Measurements from ENCODE around the gene ENOX2.

Gene ENOX2

GRCh38 chrX:130647468-130647867, 255.5 kb downstream of the ENOX2 start:
- no peak for FAIRE-seq
- no peak for DNase-seq (ENCODE audit: insufficient read length, low spot score)
- TF ChIP-seq PAX5 (IDR thresholded peaks at IDR 0.05; ENCODE audit: insufficient read depth, low read length, severe bottlenecking) (no peak), POLR2A (IDR thresholded peaks at IDR 0.05; ENCODE audit: low read depth, low read length) (no peak), TAF1 (IDR thresholded peaks at IDR 0.05; ENCODE audit: low read depth, low read length) (no peak), POU2F2 (IDR thresholded peaks at IDR 0.05; ENCODE audit: low read depth, low read length) (no peak)

GRCh38 chrX:130645955-130646583, 256.9 kb downstream of the ENOX2 start:
- no peak for FAIRE-seq
- no peak for DNase-seq (ENCODE audit: insufficient read length, low spot score)
- no peak for TF ChIP-seq POLR2AphosphoS5 (IDR thresholded peaks at IDR 0.05; ENCODE audit: low read depth, low read length)
- TF ChIP-seq TAF1 (IDR thresholded peaks at IDR 0.05; ENCODE audit: low read depth, low read length) = no peak

- TF ChIP-seq SPI1 (IDR thresholded peaks at IDR 0.05; ENCODE audit: low read depth, low read length) = no peak
- no peak for TF ChIP-seq POU2F2 (IDR thresholded peaks at IDR 0.05; ENCODE audit: low read depth, low read length)
- TF ChIP-seq TAF1 (IDR thresholded peaks at IDR 0.05; ENCODE audit: low read depth, low read length) = no peak
- TF ChIP-seq POLR2A (IDR thresholded peaks at IDR 0.05; ENCODE audit: low read depth, low read length) = no peak
- no peak for TF ChIP-seq PAX5 (IDR thresholded peaks at IDR 0.05; ENCODE audit: insufficient read depth, low read length, severe bottlenecking)
- TF ChIP-seq POLR2AphosphoS5 (IDR thresholded peaks at IDR 0.05; ENCODE audit: low read depth, low read length) = no peak
- DNase-seq (ENCODE audit: insufficient read length, low spot score) (no peak), FAIRE-seq (no peak)
Measured at GRCh38 chrX:130637591-130637990, 265.4 kb downstream of the ENOX2 start.

- DNase-seq (ENCODE audit: insufficient read length, low spot score) (no peak), FAIRE-seq (no peak)
- TF ChIP-seq PAX5 (IDR thresholded peaks at IDR 0.05; ENCODE audit: insufficient read depth, low read length, severe bottlenecking) = no peak
- no peak for TF ChIP-seq POLR2AphosphoS5 (IDR thresholded peaks at IDR 0.05; ENCODE audit: low read depth, low read length)
- TF ChIP-seq POLR2A (IDR thresholded peaks at IDR 0.05; ENCODE audit: low read depth, low read length) = no peak
- TF ChIP-seq TAF1 (IDR thresholded peaks at IDR 0.05; ENCODE audit: low read depth, low read length) = no peak
- TF ChIP-seq SPI1 (IDR thresholded peaks at IDR 0.05; ENCODE audit: low read depth, low read length) = no peak
- TF ChIP-seq POU2F2 (IDR thresholded peaks at IDR 0.05; ENCODE audit: low read depth, low read length) = no peak
Measured at GRCh38 chrX:130636277-130636676, 266.7 kb downstream of the ENOX2 start.

- no peak for TF ChIP-seq SPI1 (IDR thresholded peaks at IDR 0.05; ENCODE audit: low read depth, low read length)
- FAIRE-seq (no peak), DNase-seq (ENCODE audit: insufficient read length, low spot score) (no peak)
Measured at GRCh38 chrX:130631011-130631410, 272.0 kb downstream of the ENOX2 start.

- FAIRE-seq (no peak), DNase-seq (ENCODE audit: insufficient read length, low spot score) (no peak)
- no peak for TF ChIP-seq SPI1 (IDR thresholded peaks at IDR 0.05; ENCODE audit: low read depth, low read length)
- no peak for TF ChIP-seq POLR2A (IDR thresholded peaks at IDR 0.05; ENCODE audit: low read depth, low read length)
- TF ChIP-seq POLR2AphosphoS5 (IDR thresholded peaks at IDR 0.05; ENCODE audit: low read depth, low read length) = no peak
- no peak for TF ChIP-seq POU2F2 (IDR thresholded peaks at IDR 0.05; ENCODE audit: low read depth, low read length)
- no peak for TF ChIP-seq PAX5 (IDR thresholded peaks at IDR 0.05; ENCODE audit: insufficient read depth, low read length, severe bottlenecking)
Measured at GRCh38 chrX:130628516-130628915, 274.5 kb downstream of the ENOX2 start.

GRCh38 chrX:130626521-130626920, 276.5 kb downstream of the ENOX2 start:
- FAIRE-seq (no peak), DNase-seq (ENCODE audit: insufficient read length, low spot score) (no peak)
- TF ChIP-seq POLR2A (IDR thresholded peaks at IDR 0.05; ENCODE audit: low read depth, low read length) = no peak
- no peak for TF ChIP-seq PAX5 (IDR thresholded peaks at IDR 0.05; ENCODE audit: insufficient read depth, low read length, severe bottlenecking)
- TF ChIP-seq SPI1 (IDR thresholded peaks at IDR 0.05; ENCODE audit: low read depth, low read length) = no peak
- TF ChIP-seq POLR2AphosphoS5 (IDR thresholded peaks at IDR 0.05; ENCODE audit: low read depth, low read length) = no peak
- TF ChIP-seq TAF1 (IDR thresholded peaks at IDR 0.05; ENCODE audit: low read depth, low read length) = no peak
- no peak for TF ChIP-seq POU2F2 (IDR thresholded peaks at IDR 0.05; ENCODE audit: low read depth, low read length)

GRCh38 chrX:130625386-130625785, 277.6 kb downstream of the ENOX2 start:
- no peak for TF ChIP-seq SPI1 (IDR thresholded peaks at IDR 0.05; ENCODE audit: low read depth, low read length)
- TF ChIP-seq PAX5 (IDR thresholded peaks at IDR 0.05; ENCODE audit: insufficient read depth, low read length, severe bottlenecking) = no peak
- TF ChIP-seq POU2F2 (IDR thresholded peaks at IDR 0.05; ENCODE audit: low read depth, low read length) = no peak
- TF ChIP-seq POLR2AphosphoS5 (IDR thresholded peaks at IDR 0.05; ENCODE audit: low read depth, low read length) = no peak
- TF ChIP-seq TAF1 (IDR thresholded peaks at IDR 0.05; ENCODE audit: low read depth, low read length) = no peak
- TF ChIP-seq POLR2A (IDR thresholded peaks at IDR 0.05; ENCODE audit: low read depth, low read length) = no peak
- FAIRE-seq (no peak), DNase-seq (ENCODE audit: insufficient read length, low spot score) (no peak)

- DNase-seq (ENCODE audit: insufficient read length, low spot score) = no peak
- FAIRE-seq = no peak
- TF ChIP-seq SPI1 (IDR thresholded peaks at IDR 0.05; ENCODE audit: low read depth, low read length) (no peak), TAF1 (IDR thresholded peaks at IDR 0.05; ENCODE audit: low read depth, low read length) (no peak), PAX5 (IDR thresholded peaks at IDR 0.05; ENCODE audit: insufficient read depth, low read length, severe bottlenecking) (no peak), POLR2A (IDR thresholded peaks at IDR 0.05; ENCODE audit: low read depth, low read length) (no peak), POLR2AphosphoS5 (IDR thresholded peaks at IDR 0.05; ENCODE audit: low read depth, low read length) (no peak), POU2F2 (IDR thresholded peaks at IDR 0.05; ENCODE audit: low read depth, low read length) (no peak)
Measured at GRCh38 chrX:130623518-130623917, 279.5 kb downstream of the ENOX2 start.

- TF ChIP-seq POLR2A (IDR thresholded peaks at IDR 0.05; ENCODE audit: low read depth, low read length) (no peak), SPI1 (IDR thresholded peaks at IDR 0.05; ENCODE audit: low read depth, low read length) (no peak), POU2F2 (IDR thresholded peaks at IDR 0.05; ENCODE audit: low read depth, low read length) (no peak), POLR2AphosphoS5 (IDR thresholded peaks at IDR 0.05; ENCODE audit: low read depth, low read length) (no peak), PAX5 (IDR thresholded peaks at IDR 0.05; ENCODE audit: insufficient read depth, low read length, severe bottlenecking) (no peak), TAF1 (IDR thresholded peaks at IDR 0.05; ENCODE audit: low read depth, low read length) (no peak)
- FAIRE-seq = no peak
- DNase-seq (ENCODE audit: insufficient read length, low spot score) = no peak
Measured at GRCh38 chrX:130615941-130616340, 287.1 kb downstream of the ENOX2 start.
